Measurements from ENCODE around the gene RNF213.

DNA sequence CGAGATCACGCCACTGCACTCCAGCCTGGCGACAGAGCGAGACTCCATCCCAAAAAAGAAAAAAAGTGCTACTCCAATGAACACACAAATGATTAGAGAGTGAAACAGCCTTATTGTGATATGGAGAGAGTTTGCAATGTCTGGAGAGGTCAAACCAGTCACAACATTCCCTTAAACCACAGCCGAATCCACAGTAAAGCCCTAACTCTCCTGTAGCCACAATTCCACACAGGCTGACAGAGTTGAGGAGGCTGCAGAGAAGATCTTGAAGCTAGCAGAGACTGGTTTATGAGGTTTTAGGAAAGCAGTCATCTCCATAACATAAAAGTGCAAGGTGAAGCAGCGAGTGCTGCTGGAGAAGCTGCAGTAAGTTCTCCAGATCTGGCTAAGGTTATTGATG, 6.7 kb downstream of the RNF213 start:
- TF ChIP-seq CTCF (IDR thresholded peaks at IDR 0.05) (no peak), POLR2A (IDR thresholded peaks at IDR 0.05) (no peak)
